Esophagus muscularis mucosa (tissue), 4 donors: ENCODE data around the gene IGHMBP2. TPM values are rescaled to one million over a fixed set of nuclear protein-coding genes. Genes with fewer than 3 reads are reported as not detected.

Experiments
- DNase-seq: peaks from one replicate; pipeline ENCODE4 v3.0.0-alpha.2; 2017; ENCODE audit errors: extremely low spot score
- H3K27ac ChIP-seq, 4 donors: fragments of 200-600 bp; sonication (generic); replicated peaks in 1 of 4; 1 replicate in 3 of 4; 2 replicates in 1 of 4; pipeline ENCODE4 v1.5.1; 2016 to 2019; ENCODE audit warnings: mild to moderate bottlenecking in 1 of 4
- H3K27me3 ChIP-seq, 4 donors: fragments of 200-600 bp; sonication (generic); one replicate each; pipeline versions ENCODE4 v1.5.1 to v1.6.0; 2016 to 2019
- H3K36me3 ChIP-seq, 4 donors: fragments of 200-600 bp; sonication (generic); one replicate each; pipeline ENCODE4 v1.5.1; 2016 to 2019
- H3K4me1 ChIP-seq, 4 donors: fragments of 200-600 bp; sonication (generic); one replicate each; pipeline ENCODE4 v1.5.1; 2016 to 2019
- H3K4me3 ChIP-seq, 4 donors: fragments of 200-600 bp; sonication (generic); 1 replicate in 2 of 4; 2 replicates in 2 of 4; pipeline ENCODE4 v1.5.1; 2016 to 2019; ENCODE audit warnings: mild to moderate bottlenecking in 4 of 4, moderate library complexity in 1 of 4
- H3K9me3 ChIP-seq, 4 donors: fragments of 200-600 bp; sonication (generic); 1 replicate in 3 of 4; 2 replicates in 1 of 4; pipeline ENCODE4 v1.5.1; 2016 to 2019
- CTCF ChIP-seq, 3 experiments: fragments of 200-600 bp in 2 of 3; fragments of 450-650 bp in 1 of 3; sonication (generic) in 2 of 3; IDR thresholded peaks; one replicate each; pipeline ENCODE4 v1.5.1; 2017 to 2019; ENCODE audit warnings: antibody characterized with exemption in 3 of 3, mild to moderate bottlenecking in 2 of 3, moderate library complexity in 1 of 3
- EP300 ChIP-seq: sonication (generic); formaldehyde crosslinking; IDR thresholded peaks from one replicate; pipeline ENCODE4 v1.6.1; 2017; ENCODE audit warnings: antibody characterized with exemption
- POLR2A ChIP-seq: fragments of 450-650 bp; IDR thresholded peaks from one replicate; pipeline ENCODE4 v1.6.1; 2017; ENCODE audit warnings: antibody characterized with exemption, moderate library complexity, mild to moderate bottlenecking, low read depth
- POLR2AphosphoS5 ChIP-seq, 2 donors: sonication (generic); formaldehyde crosslinking; IDR thresholded peaks; one replicate each; pipeline ENCODE4 v1.6.1; 2017; ENCODE audit warnings: antibody characterized with exemption in 2 of 2
- WGBS: methylation state at CpG from one replicate; pipeline ENCODE4 v1.1.5; 2018; 5-methylcytosine and 5-hydroxymethylcytosine counted together
- intact Hi-C: fragments of 100-400 bp; cut with DNase I; formaldehyde crosslinking; loops from one replicate; pipeline ENCODE4 v1.15.1; 2023
- total RNA-seq, 4 donors: library from RNA; depleted of rRNA; stranded (reverse); fragments of >200 nt; gene quantifications; one replicate each; pipeline versions ENCODE4 v1.1.0 to v1.2.1, GENCODE V29; 2016

IGHMBP2 gene
- total RNA-seq, 4 donors from 2014 or later, result 11.6 to 30.8 (median 28.0) TPM

GRCh38 chr11:68889948-68890446 lies 13.7 kb upstream of the IGHMBP2 start:
- TF ChIP-seq CTCF (IDR thresholded peaks at IDR 0.05) (peak; percentile 47 to 50 (median 49)), POLR2A (no peak)
- intact Hi-C loops, result no loop called here

GRCh38 chr11:68890490-68891231 lies 13.0 kb upstream of the IGHMBP2 start:
- TF ChIP-seq EP300 (no peak), POLR2A (no peak), CTCF (IDR thresholded peaks at IDR 0.05) (no peak), POLR2AphosphoS5 (IDR thresholded peaks at IDR 0.05) (peak; percentile 60 to 78)
- intact Hi-C loops, result no loop called here
- peaks cover 19 to 23% (median 21%) of the 10 kb centered on the region in 4 donors for H3K4me1 ChIP-seq
- no peaks in the 10 kb centered on the region for H3K27me3 ChIP-seq
- H3K9me3 ChIP-seq, result no peaks in the 10 kb centered on the region
- peaks cover 28 to 52% (median 44%) of the 10 kb centered on the region in 4 donors for H3K36me3 ChIP-seq
- peak overlapping the region; percentile 66 to 76 (median 74) for H3K27ac ChIP-seq
- no peak overlapping the region for H3K4me3 ChIP-seq
- 40% methylated on average over 16 of the region's 17 CpGs for WGBS
- DNase-seq, result peak; percentile 93

More at GRCh38 chr11:68889948-68890446, 13.7 kb upstream of the IGHMBP2 start:
- H3K9me3 ChIP-seq, result no peaks in the 10 kb centered on the region
- H3K36me3 ChIP-seq, result peaks cover 21 to 45% (median 38%) of the 10 kb centered on the region in 4 donors
- no peaks in the 10 kb centered on the region for H3K27me3 ChIP-seq
- H3K4me1 ChIP-seq, result peaks cover 19 to 23% (median 21%) of the 10 kb centered on the region in 4 donors
- 64% methylated on average over 6 of the region's 18 CpGs for WGBS
- H3K4me3 ChIP-seq, result no peak overlapping the region
- peak overlapping the region; percentile 66 to 76 (median 74) for H3K27ac ChIP-seq
- DNase-seq, result no peak

GRCh38 chr11:68891351-68891948 lies 12.2 kb upstream of the IGHMBP2 start:
- WGBS, result 60% methylated on average over 10 of the region's 17 CpGs
- Histone ChIP-seq H3K9me3 (no peaks in the 10 kb centered on the region), H3K4me1 (peaks cover 19 to 23% (median 21%) of the 10 kb centered on the region in 4 donors), H3K27ac (peak overlapping the region; percentile 66 to 76 (median 74)), H3K4me3 (no peak overlapping the region), H3K36me3 (peaks cover 34 to 60% (median 52%) of the 10 kb centered on the region in 4 donors), H3K27me3 (no peaks in the 10 kb centered on the region)
- DNase-seq, result no peak
- intact Hi-C loops, result no loop called here
- TF ChIP-seq EP300, result no peak
- TF ChIP-seq POLR2A, result no peak
- no peak for TF ChIP-seq POLR2AphosphoS5 (IDR thresholded peaks at IDR 0.05)
- TF ChIP-seq CTCF (IDR thresholded peaks at IDR 0.05), result no peak

- TF ChIP-seq POLR2AphosphoS5 (IDR thresholded peaks at IDR 0.05) (no peak), CTCF (IDR thresholded peaks at IDR 0.05) (no peak), EP300 (no peak), POLR2A (no peak)
- H3K4me1 ChIP-seq, result peaks cover 19 to 23% (median 21%) of the 10 kb centered on the region in 4 donors
- 95% methylated on average over 20 of the region's 20 CpGs for WGBS
- peaks cover 44 to 71% (median 64%) of the 10 kb centered on the region in 4 donors for H3K36me3 ChIP-seq
- intact Hi-C loops, result no loop called here
- no peaks in the 10 kb centered on the region for H3K9me3 ChIP-seq
- no peak overlapping the region for H3K4me3 ChIP-seq
- no peak for DNase-seq
- H3K27me3 ChIP-seq, result no peaks in the 10 kb centered on the region
- no peak overlapping the region for H3K27ac ChIP-seq
Measured at GRCh38 chr11:68892576-68892975, 11.1 kb upstream of the IGHMBP2 start.
